ENCODE results near the gene PDGFB. TPM values are rescaled to one million over a fixed set of nuclear protein-coding genes. Genes with fewer than 3 reads are reported as not detected.

PDGFB gene
- total RNA-seq, 1 experiment from 2014 or later = 0.05 TPM

- in situ Hi-C loops (cut with HindIII; ENCODE audit: low pct_unique_long_range_greater_than_20kb, low sequenced_read_pairs) = no loop called here
- no peak for DNase-seq (ENCODE audit: low read depth, low spot score)
Observed at GRCh38 chr22:39246690-39247332, 2.0 kb upstream of the PDGFB start.

DNA sequence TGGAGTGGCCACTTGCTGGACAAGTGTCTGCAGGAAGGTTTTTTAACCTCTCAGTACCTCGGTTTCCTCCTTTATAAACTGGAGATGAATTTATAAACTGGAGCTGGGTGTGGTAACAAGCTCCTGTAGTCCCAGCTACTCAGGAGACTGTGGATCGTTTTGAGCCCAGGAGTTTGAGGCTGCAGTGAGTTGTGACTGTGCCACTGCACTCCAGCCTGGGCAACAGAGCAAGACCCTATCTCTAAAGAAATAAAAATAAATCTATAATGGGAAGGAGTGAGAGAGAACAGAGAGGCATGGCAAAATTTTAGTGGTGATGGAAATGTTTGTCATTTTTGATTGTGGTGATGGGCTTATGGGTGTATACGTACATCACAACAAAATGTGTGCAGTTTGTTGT is 1.4 kb upstream of the PDGFB start:
- in situ Hi-C loops (cut with HindIII; ENCODE audit: low pct_unique_long_range_greater_than_20kb, low sequenced_read_pairs) = no loop called here
- DNase-seq (ENCODE audit: low read depth, low spot score) = no peak

- in situ Hi-C loops (cut with HindIII; ENCODE audit: low pct_unique_long_range_greater_than_20kb, low sequenced_read_pairs) = no loop called here
- DNase-seq (ENCODE audit: low read depth, low spot score) = no peak
Observed at GRCh38 chr22:39245130-39246039, 603 bp upstream of the PDGFB start.

- in situ Hi-C loops (cut with HindIII; ENCODE audit: low pct_unique_long_range_greater_than_20kb, low sequenced_read_pairs) = no loop called here
- DNase-seq (ENCODE audit: low read depth, low spot score) = no peak
Observed at GRCh38 chr22:39244136-39244495, 666 bp downstream of the PDGFB start.

GRCh38 chr22:39243439-39244135 is 1.2 kb downstream of the PDGFB start:
- DNase-seq (ENCODE audit: low read depth, low spot score) = no peak
- in situ Hi-C loops (cut with HindIII; ENCODE audit: low pct_unique_long_range_greater_than_20kb, low sequenced_read_pairs) = no loop called here

- in situ Hi-C loops (cut with HindIII; ENCODE audit: low pct_unique_long_range_greater_than_20kb, low sequenced_read_pairs) = no loop called here
- DNase-seq (ENCODE audit: low read depth, low spot score) = no peak
Observed at GRCh38 chr22:39242595-39243438, 2.0 kb downstream of the PDGFB start.

DNA sequence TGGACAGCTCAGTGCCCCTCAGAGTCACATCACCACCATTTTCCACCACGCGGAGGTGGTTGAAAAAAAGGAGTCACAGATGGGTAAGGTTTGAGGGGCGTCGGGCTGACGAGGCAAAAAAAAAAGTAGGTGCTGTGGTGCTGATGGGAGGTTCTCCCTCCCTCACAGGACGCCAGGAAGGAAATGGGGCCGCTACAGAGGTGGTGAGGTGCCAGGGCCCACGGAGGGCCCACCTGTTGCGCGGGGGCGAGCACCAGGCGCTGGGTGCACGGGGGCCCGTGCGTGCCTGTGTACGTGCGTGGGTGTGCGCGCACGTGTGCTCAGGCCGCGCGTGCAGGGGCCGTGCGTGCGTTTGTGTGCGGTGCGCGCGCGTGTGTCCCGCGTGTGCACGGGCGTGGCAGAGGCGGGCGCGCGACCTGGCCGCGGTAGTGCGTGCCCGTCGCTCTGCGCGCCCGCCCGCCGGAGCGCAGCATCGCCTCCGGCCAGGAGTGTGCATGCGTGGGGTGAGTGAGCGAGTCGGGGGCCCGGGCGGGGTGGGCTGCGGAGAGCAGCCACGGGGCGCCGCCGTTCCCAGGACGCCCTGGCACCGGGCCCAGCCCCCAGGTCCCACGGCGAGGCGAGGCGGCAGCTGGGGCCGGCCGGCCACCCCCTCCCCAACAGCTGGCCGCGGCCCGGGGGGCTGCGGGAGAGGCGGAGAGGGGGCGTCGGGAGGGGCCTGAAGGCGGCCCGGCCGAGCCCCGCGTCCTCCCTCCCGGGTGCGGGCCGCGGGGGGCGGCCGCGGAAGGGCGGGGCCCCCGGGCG is 2.8 kb downstream of the PDGFB start:
- DNase-seq (ENCODE audit: low read depth, low spot score) = no peak
- in situ Hi-C loops (cut with HindIII; ENCODE audit: low pct_unique_long_range_greater_than_20kb, low sequenced_read_pairs) = no loop called here

GRCh38 chr22:39240831-39241793 is 3.7 kb downstream of the PDGFB start:
- DNase-seq (ENCODE audit: low read depth, low spot score) = no peak
- in situ Hi-C loops (cut with HindIII; ENCODE audit: low pct_unique_long_range_greater_than_20kb, low sequenced_read_pairs) = no loop called here

- in situ Hi-C loops (cut with HindIII; ENCODE audit: low pct_unique_long_range_greater_than_20kb, low sequenced_read_pairs) = no loop called here
- DNase-seq (ENCODE audit: low read depth, low spot score) = no peak
Observed at GRCh38 chr22:39239561-39240423, 5.0 kb downstream of the PDGFB start.

- in situ Hi-C loops (cut with HindIII; ENCODE audit: low pct_unique_long_range_greater_than_20kb, low sequenced_read_pairs) = no loop called here
- no peak for DNase-seq (ENCODE audit: low read depth, low spot score)
Observed at GRCh38 chr22:39238966-39239505, 5.7 kb downstream of the PDGFB start.

DNA sequence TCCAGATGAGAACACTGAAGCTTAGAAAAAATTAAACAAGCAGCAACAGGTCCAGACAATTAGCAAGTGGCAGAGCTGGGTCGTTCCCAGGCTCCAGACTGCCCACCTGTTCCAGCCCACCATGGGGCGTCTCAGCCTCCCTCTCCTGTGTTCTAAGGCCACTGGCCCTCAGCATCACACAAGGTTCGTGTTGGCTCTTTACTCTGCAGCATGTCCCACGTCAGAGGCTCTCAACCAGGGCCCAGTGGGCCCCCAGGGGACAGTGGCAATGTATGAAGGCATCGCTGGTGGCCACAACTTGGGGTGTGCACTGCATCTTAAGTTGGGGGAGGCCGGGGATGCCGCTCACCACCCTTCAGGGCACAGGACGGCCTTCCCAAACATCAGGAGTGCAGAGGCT is 6.2 kb downstream of the PDGFB start:
- in situ Hi-C loops (cut with HindIII; ENCODE audit: low pct_unique_long_range_greater_than_20kb, low sequenced_read_pairs) = no loop called here
- no peak for DNase-seq (ENCODE audit: low read depth, low spot score)

DNA sequence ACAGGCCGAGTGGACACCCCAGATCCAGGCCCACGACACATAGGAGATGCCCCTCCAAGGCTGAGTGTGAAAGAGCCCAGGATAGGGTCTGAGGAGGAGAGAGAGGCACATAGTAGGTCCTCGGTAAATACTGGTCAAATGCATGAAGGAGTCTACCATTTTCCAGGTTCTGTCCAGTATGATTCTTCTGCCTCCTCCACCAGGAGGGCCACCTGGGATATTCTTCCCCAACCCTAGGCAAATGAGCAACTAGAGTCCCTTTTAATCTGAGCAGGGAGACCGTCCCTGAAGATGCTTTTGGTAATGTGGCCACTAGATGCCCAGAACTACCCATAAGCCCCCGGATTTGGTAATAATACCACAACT is 6.7 kb downstream of the PDGFB start:
- in situ Hi-C loops (cut with HindIII; ENCODE audit: low pct_unique_long_range_greater_than_20kb, low sequenced_read_pairs) = no loop called here
- DNase-seq (ENCODE audit: low read depth, low spot score) = no peak

DNA sequence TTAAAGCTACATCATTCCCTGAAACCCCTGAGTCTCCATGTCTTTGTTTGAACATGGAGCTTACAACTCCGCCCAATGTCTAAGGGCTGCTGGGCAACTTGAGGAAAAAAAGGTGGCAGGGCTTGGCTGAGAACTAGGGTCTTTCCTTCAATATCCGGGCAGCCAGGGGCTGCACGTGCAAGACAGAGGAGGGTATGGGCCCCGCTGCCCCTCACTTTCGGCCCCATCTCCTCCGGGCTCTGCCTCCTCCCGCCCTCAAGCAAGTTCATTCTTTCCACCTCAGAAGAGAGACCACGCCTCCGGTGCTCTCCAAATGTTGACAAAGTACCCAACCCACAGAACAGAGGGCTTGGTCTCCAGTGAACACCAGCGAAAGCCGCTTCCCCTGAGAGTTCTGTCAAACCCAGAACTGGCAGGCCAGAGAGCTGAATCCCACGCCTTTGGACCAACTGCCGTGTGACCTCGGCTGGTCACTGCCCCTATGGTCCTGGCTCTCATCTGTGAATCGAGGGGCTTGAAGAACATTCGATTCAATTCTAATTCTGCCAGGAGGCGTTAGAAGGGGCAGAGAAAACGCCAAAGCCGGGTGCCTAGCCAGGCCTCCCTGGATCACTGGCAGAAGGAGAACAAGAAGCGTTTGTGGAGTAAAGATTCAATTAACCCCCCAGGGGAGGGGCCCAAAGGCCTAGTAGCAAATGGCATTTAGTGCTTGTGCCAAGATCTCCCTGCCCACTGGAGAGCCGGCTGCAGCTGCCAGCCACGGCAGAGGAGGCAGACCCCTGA is 7.3 kb downstream of the PDGFB start:
- DNase-seq (ENCODE audit: low read depth, low spot score) = peak; percentile 34
- in situ Hi-C loops (cut with HindIII; ENCODE audit: low pct_unique_long_range_greater_than_20kb, low sequenced_read_pairs) = no loop called here

All from SK-MEL-5 (cell line).